ENCODE results near the gene SLC12A5.

DNA sequence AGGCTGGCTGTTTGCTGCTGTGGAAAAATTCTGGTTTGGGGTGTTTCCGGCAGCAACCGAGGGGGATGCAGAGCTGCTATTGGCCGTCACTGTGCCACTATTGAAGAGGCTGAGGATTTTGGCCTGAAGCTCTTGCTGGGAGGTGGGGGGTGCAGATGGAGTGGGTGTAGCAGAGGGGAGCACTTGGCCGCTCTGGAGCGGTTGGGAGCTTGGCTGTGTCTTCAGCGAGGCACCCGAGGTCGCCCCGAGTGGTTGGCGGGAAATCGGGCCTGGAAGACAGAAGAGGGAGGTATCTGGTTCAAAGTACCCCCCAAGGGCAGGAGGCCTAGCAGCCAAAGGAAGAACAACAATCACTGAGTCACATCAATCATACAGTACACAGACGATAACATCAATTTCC, 33.6 kb downstream of the SLC12A5 start:
- TF ChIP-seq, protein P1, sequence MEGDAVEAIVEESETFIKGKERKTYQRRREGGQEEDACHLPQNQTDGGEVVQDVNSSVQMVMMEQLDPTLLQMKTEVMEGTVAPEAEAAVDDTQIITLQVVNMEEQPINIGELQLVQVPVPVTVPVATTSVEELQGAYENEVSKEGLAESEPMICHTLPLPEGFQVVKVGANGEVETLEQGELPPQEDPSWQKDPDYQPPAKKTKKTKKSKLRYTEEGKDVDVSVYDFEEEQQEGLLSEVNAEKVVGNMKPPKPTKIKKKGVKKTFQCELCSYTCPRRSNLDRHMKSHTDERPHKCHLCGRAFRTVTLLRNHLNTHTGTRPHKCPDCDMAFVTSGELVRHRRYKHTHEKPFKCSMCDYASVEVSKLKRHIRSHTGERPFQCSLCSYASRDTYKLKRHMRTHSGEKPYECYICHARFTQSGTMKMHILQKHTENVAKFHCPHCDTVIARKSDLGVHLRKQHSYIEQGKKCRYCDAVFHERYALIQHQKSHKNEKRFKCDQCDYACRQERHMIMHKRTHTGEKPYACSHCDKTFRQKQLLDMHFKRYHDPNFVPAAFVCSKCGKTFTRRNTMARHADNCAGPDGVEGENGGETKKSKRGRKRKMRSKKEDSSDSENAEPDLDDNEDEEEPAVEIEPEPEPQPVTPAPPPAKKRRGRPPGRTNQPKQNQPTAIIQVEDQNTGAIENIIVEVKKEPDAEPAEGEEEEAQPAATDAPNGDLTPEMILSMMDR (IDR thresholded peaks at IDR 0.05) = no peak
- no peak for TF ChIP-seq EZH2phosphoT487 (IDR thresholded peaks at IDR 0.05)
- TF ChIP-seq EZH2 (IDR thresholded peaks at IDR 0.05) = no peak

All from neural progenitor cell (in vitro differentiated cells).